Upper lobe of left lung (tissue), 6 donors: Measurements from ENCODE around the gene XYLT1. TPM values are rescaled to one million over a fixed set of nuclear protein-coding genes. Genes with fewer than 3 reads are reported as not detected.

Source experiments
- ATAC-seq, 2 donors: fragments of 200-7000 bp; cut with Tn5 transposase; one replicate each; pipeline ENCODE4 v1.9.1; 2022; ENCODE audit warnings: mild to moderate bottlenecking in 2 of 2, moderate library complexity in 2 of 2; ENCODE audit not compliant: low FRiP score in 2 of 2
- DNase-seq, 2 donors: peaks; one replicate each; pipeline ENCODE4 v3.0.0-alpha.2; 2019 to 2020
- H3K27ac ChIP-seq, 4 donors: fragments of 200-600 bp; sonication (generic); one replicate each; pipeline ENCODE4 v1.5.1; 2016 to 2019
- H3K27me3 ChIP-seq, 4 donors: fragments of 200-600 bp; sonication (generic); one replicate each; pipeline ENCODE4 v1.5.1; 2017 to 2019
- H3K36me3 ChIP-seq, 4 donors: fragments of 200-600 bp; sonication (generic); one replicate each; pipeline ENCODE4 v1.5.1; 2016 to 2019
- H3K4me1 ChIP-seq, 4 donors: fragments of 200-600 bp; sonication (generic); one replicate each; pipeline ENCODE4 v1.5.1; 2018 to 2019
- H3K4me3 ChIP-seq, 4 donors: fragments of 200-600 bp; sonication (generic); one replicate each; pipeline ENCODE4 v1.5.1; 2017 to 2019; ENCODE audit warnings: mild to moderate bottlenecking in 2 of 4, moderate library complexity in 1 of 4
- H3K9me3 ChIP-seq, 4 donors: fragments of 200-600 bp; sonication (generic); one replicate each; pipeline ENCODE4 v1.5.1; 2018 to 2019
- EP300 ChIP-seq, 4 donors: sonication (generic); formaldehyde crosslinking; IDR thresholded peaks; one replicate each; pipeline ENCODE4 v1.5.1; 2017; ENCODE audit warnings: antibody characterized with exemption in 4 of 4, control low read depth in 2 of 4
- POLR2A ChIP-seq, 4 donors: fragments of 450-650 bp; IDR thresholded peaks; one replicate each; pipeline ENCODE4 v1.5.1; 2016 to 2017; ENCODE audit warnings: antibody characterized with exemption in 4 of 4, mild to moderate bottlenecking in 2 of 4
- POLR2AphosphoS5 ChIP-seq, 2 donors: sonication (generic); formaldehyde crosslinking; IDR thresholded peaks; one replicate each; pipeline ENCODE4 v1.5.1; 2017; ENCODE audit warnings: antibody characterized with exemption in 2 of 2
- WGBS, 2 donors: methylation state at CpG; one replicate each; pipeline ENCODE4 v1.1.5; 2017 to 2018; 5-methylcytosine and 5-hydroxymethylcytosine counted together
- total RNA-seq, 6 donors: library from RNA; depleted of rRNA in 4 of 6; stranded (reverse); fragments of >200 nt in 4 of 6; gene quantifications; one replicate each; pipeline versions ENCODE4 v1.1.0 to v1.2.1, GENCODE V29; 2016 to 2021
- TF ChIP-seq, protein P1 (sequence below), 6 experiments: fragments of 450-650 bp in 4 of 6; fragments of 200-600 bp in 2 of 6; sonication (generic) in 2 of 6; IDR thresholded peaks; one replicate each; pipeline ENCODE4 v1.5.1; 2016 to 2019; ENCODE audit warnings: antibody characterized with exemption in 6 of 6
- donor health status: DM: no; HTN: no; CAD: no; lungs with moderate emphysema.
- donor health status: DM: no; HTN: yes; CAD: no; lungs with severe emphysema.

XYLT1 gene
- total RNA-seq, 6 donors from 2014 or later = 3.0 to 26.2 (median 6.8) TPM

- H3K27ac ChIP-seq = peak overlapping the region in 1 of 4 donors; percentile 32
- ATAC-seq (no peak), DNase-seq (no peak)
- no peaks in the 10 kb centered on the region for H3K9me3 ChIP-seq
- H3K4me3 ChIP-seq = no peak overlapping the region
- no peaks in the 10 kb centered on the region for H3K27me3 ChIP-seq
- no peaks in the 10 kb centered on the region for H3K36me3 ChIP-seq
- peaks cover 8 to 17% (median 10%) of the 10 kb centered on the region in 4 donors for H3K4me1 ChIP-seq
- TF ChIP-seq POLR2AphosphoS5 (IDR thresholded peaks at IDR 0.05) (no peak), POLR2A (IDR thresholded peaks at IDR 0.05) (no peak), EP300 (IDR thresholded peaks at IDR 0.05) (no peak)
- TF ChIP-seq, protein P1, sequence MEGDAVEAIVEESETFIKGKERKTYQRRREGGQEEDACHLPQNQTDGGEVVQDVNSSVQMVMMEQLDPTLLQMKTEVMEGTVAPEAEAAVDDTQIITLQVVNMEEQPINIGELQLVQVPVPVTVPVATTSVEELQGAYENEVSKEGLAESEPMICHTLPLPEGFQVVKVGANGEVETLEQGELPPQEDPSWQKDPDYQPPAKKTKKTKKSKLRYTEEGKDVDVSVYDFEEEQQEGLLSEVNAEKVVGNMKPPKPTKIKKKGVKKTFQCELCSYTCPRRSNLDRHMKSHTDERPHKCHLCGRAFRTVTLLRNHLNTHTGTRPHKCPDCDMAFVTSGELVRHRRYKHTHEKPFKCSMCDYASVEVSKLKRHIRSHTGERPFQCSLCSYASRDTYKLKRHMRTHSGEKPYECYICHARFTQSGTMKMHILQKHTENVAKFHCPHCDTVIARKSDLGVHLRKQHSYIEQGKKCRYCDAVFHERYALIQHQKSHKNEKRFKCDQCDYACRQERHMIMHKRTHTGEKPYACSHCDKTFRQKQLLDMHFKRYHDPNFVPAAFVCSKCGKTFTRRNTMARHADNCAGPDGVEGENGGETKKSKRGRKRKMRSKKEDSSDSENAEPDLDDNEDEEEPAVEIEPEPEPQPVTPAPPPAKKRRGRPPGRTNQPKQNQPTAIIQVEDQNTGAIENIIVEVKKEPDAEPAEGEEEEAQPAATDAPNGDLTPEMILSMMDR (IDR thresholded peaks at IDR 0.05) = no peak
- 63 to 69% methylated on average over 7 of the region's 7 CpGs for WGBS, 2 donors
These were observed 245.2 kb downstream of the XYLT1 start for GRCh38 chr16:17225541-17225940.

DNA sequence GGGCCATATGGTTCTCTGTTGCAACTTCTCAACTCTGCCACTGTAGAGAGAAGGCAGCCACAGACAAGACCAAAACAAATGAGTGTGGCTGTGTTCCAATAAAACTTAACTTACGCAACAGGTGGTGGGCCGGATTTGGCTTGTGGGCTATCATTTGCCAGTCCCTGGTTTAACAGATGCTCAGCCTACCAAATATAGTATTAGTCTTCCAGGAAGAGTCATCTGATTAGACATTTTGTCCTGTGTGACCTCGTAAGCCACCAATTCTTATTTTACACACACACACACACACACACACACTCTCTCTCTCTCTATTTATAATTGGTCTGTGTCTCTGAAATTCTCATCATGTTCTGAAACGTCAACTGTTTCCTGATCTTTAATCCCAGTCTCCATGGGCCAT is 245.9 kb downstream of the XYLT1 start:
- no peaks in the 10 kb centered on the region for H3K27me3 ChIP-seq
- no peak overlapping the region for H3K27ac ChIP-seq
- DNase-seq (peak in 1 of 2 donors; percentile 51), ATAC-seq (peak; percentile 44 to 70)
- H3K9me3 ChIP-seq = no peaks in the 10 kb centered on the region
- 15 to 27% methylated on average over 4 of the region's 4 CpGs for WGBS, 2 donors
- TF ChIP-seq EP300 (IDR thresholded peaks at IDR 0.05) = peak in 1 of 4 donors; percentile 18
- no peak for TF ChIP-seq POLR2A (IDR thresholded peaks at IDR 0.05)
- TF ChIP-seq POLR2AphosphoS5 (IDR thresholded peaks at IDR 0.05) = peak; percentile 43 to 60
- TF ChIP-seq, protein P1 (IDR thresholded peaks at IDR 0.05) = no peak
- no peak overlapping the region for H3K4me3 ChIP-seq
- H3K4me1 ChIP-seq = peaks cover 8 to 17% (median 10%) of the 10 kb centered on the region in 4 donors
- no peaks in the 10 kb centered on the region for H3K36me3 ChIP-seq

- H3K4me1 ChIP-seq = peaks cover 8 to 17% (median 10%) of the 10 kb centered on the region in 4 donors
- H3K4me3 ChIP-seq = no peak overlapping the region
- H3K27me3 ChIP-seq = no peaks in the 10 kb centered on the region
- WGBS, 2 donors = 80 to 83% methylated on average over 5 of the region's 5 CpGs
- no peak overlapping the region for H3K27ac ChIP-seq
- ATAC-seq (no peak), DNase-seq (no peak)
- no peaks in the 10 kb centered on the region for H3K9me3 ChIP-seq
- TF ChIP-seq, protein P1 (IDR thresholded peaks at IDR 0.05) = no peak
- no peak for TF ChIP-seq POLR2AphosphoS5 (IDR thresholded peaks at IDR 0.05)
- no peaks in the 10 kb centered on the region for H3K36me3 ChIP-seq
These were observed 246.4 kb downstream of the XYLT1 start for GRCh38 chr16:17224350-17224749.

GRCh38 chr16:17223576-17223975 is 247.2 kb downstream of the XYLT1 start:
- DNase-seq (no peak), ATAC-seq (no peak)
- TF ChIP-seq, protein P1 (IDR thresholded peaks at IDR 0.05) = no peak
- no peak for TF ChIP-seq POLR2A (IDR thresholded peaks at IDR 0.05)
- no peak for TF ChIP-seq EP300 (IDR thresholded peaks at IDR 0.05)
- no peak for TF ChIP-seq POLR2AphosphoS5 (IDR thresholded peaks at IDR 0.05)
- peaks cover 8 to 17% (median 10%) of the 10 kb centered on the region in 4 donors for H3K4me1 ChIP-seq
- H3K4me3 ChIP-seq = no peak overlapping the region
- H3K9me3 ChIP-seq = no peaks in the 10 kb centered on the region
- H3K36me3 ChIP-seq = no peaks in the 10 kb centered on the region
- H3K27ac ChIP-seq = no peak overlapping the region
- no peaks in the 10 kb centered on the region for H3K27me3 ChIP-seq
- 92 to 99% methylated on average over 3 of the region's 3 CpGs for WGBS, 2 donors

- H3K27ac ChIP-seq = no peak overlapping the region
- TF ChIP-seq EP300 (IDR thresholded peaks at IDR 0.05) (no peak), POLR2AphosphoS5 (IDR thresholded peaks at IDR 0.05) (no peak), POLR2A (IDR thresholded peaks at IDR 0.05) (peak in 1 of 4 donors; percentile 30)
- DNase-seq = peak in 1 of 2 donors; percentile 39
- H3K36me3 ChIP-seq = no peaks in the 10 kb centered on the region
- 53% methylated on average over 12 of the region's 12 CpGs for WGBS, 2 donors
- no peaks in the 10 kb centered on the region for H3K9me3 ChIP-seq
- peaks cover 8 to 17% (median 10%) of the 10 kb centered on the region in 4 donors for H3K4me1 ChIP-seq
- ATAC-seq = peak in 1 of 2 donors; percentile 47
- no peak overlapping the region for H3K4me3 ChIP-seq
- no peaks in the 10 kb centered on the region for H3K27me3 ChIP-seq
These were observed 247.8 kb downstream of the XYLT1 start for GRCh38 chr16:17222871-17223401.
